GM19193 (cell line): ENCODE measurements around the gene FEM1C.

ENCODE experiments used
- POLR2A ChIP-seq: IDR thresholded peaks from 4 replicates; pipeline ENCODE4 v1.6.1; 2011; ENCODE audit not compliant: insufficient read depth, insufficient read length; ENCODE audit errors: extremely low read depth

FEM1C gene

GRCh38 chr5:115544436-115545350, at the start of gene FEM1C:
Gene FEM1C, minus strand, starts transcription at chr5:115544775. Its CDS starts 1,282 bp downstream, at chr5:115543493.
- TF ChIP-seq POLR2A: peak; percentile 95

- TF ChIP-seq POLR2A: no peak
Measured at GRCh38 chr5:115589043-115589442, 44.5 kb upstream of the FEM1C start.

DNA sequence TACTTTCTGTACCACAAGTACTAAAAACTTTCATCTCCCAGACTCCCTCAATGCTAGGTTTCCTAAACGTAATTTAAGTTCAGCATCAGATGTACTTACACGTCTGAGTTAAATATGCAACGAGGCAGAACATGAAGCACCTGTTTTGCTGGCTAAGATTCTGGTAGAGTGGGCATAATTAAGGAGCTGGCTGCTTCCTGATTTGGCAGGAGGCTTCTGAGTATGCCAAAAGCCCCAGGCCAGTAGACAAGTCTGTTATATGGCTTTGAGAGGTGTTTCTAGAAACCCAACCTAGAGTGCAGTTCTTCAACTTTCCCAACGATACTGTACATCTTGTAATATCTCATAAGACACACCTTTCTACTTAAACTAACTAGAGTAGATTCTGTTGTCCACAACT, 44.1 kb upstream of the FEM1C start:
- TF ChIP-seq POLR2A: no peak

GRCh38 chr5:115586525-115587146, 42.1 kb upstream of the FEM1C start:
- no peak for TF ChIP-seq POLR2A

GRCh38 chr5:115585265-115585664, 40.7 kb upstream of the FEM1C start:
- no peak for TF ChIP-seq POLR2A

GRCh38 chr5:115584501-115584900, 39.9 kb upstream of the FEM1C start:
- TF ChIP-seq POLR2A: no peak

DNA sequence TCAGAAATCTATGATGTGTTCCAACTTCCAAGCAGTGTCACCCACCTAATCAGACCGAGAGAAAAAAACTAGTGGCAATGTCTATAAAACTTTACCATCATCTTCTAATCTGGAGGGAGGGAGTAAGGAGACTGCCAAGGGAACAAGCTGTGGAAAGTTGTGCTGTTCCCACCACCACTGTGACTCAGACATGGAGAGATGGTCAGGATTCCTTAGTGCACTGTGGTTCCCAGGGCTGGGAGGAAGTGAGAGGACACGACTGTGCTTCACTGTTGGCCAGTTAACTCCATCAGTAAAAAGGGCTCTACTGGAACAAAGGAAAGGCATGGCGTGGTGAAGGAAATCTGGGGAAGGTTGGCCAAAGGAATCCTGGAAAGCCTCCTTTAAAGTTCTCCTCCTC, 38.9 kb upstream of the FEM1C start:
- TF ChIP-seq POLR2A: no peak

GRCh38 chr5:115580941-115581340, 36.4 kb upstream of the FEM1C start:
- no peak for TF ChIP-seq POLR2A

GRCh38 chr5:115579747-115580173, 35.2 kb upstream of the FEM1C start:
- TF ChIP-seq POLR2A: no peak

DNA sequence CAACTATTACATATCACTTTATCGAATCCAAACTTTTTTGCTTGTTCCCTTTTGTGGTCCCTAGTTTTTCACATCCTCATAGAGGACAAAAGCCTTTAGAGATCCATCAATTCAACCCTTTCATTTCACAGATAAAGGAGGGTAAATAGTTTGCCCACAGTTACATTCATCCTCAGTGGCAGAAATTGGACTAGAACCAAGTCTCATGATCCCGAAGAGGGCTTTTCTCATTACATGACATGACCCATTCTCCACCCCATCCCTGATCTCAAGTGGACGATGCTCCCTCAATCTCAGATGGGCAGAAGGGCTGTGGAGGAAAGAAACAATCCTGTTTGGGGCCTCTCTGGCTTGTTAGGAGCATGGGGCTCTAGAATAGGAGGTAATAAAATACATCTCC, 34.6 kb upstream of the FEM1C start:
- no peak for TF ChIP-seq POLR2A

DNA sequence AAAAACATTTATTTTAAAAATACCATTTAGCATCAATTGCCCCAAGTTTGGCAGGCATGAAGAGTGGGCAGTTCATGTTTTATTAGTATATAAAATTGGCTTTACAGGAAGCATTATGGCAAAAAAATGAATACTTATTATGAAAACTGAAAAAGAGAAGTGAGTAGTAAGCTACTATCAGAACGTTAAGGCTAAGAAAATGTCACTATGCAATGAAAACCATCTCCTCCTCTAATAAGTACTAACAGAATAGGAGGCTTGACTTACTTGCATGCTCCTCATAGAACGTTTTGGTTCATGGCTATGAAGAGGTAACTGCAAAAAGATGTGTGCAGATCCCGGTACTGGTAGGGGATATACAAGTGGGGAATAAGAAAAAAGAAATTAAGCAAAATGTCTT, 34.1 kb upstream of the FEM1C start:
- no peak for TF ChIP-seq POLR2A

DNA sequence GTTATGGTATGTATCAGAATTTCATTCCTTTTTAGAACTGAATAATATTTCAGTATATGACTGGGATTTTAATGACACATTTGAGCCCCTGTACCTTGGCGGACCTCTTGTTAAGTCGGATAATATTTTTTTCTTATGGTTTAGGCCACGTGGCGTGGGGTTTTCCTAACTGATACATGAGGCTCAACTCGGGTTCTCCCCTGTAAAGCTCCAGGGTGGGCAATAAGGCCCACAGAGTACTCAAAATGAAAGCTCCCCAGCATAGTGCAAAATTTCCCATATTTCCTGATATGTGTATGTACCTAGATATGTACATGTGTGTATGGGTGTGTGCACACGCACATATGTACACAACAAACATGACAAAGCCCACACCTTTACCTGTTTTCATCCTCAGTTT, 33.2 kb upstream of the FEM1C start:
- no peak for TF ChIP-seq POLR2A

DNA sequence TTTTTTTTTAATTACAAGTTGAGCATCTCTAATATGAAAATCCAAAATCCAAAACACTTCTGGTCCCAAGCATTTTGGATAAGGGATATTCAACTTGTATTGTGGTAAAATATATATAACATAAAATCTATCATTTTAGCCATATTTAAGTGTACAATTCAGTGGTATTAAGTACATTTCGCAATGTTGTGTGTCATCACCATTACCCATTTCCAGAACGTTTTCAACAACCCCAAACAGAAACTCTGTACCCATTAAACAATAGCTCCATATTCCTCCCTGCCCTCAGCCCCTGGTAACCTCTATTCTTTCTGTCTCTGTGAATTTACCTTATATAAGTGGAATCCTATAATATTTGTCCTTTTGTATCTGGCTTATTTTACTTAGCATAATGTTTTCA, 32.8 kb upstream of the FEM1C start:
- TF ChIP-seq POLR2A: no peak

- TF ChIP-seq POLR2A: no peak
Measured at GRCh38 chr5:115575167-115576070, 30.8 kb upstream of the FEM1C start.

GRCh38 chr5:115573133-115573532, 28.6 kb upstream of the FEM1C start:
- TF ChIP-seq POLR2A: no peak

- TF ChIP-seq POLR2A: no peak
Measured at GRCh38 chr5:115571441-115571878, 26.9 kb upstream of the FEM1C start.

GRCh38 chr5:115568668-115569067, 24.1 kb upstream of the FEM1C start:
- TF ChIP-seq POLR2A: no peak
